ENCODE data around the gene APLP2.
"Not testable (repeated sequence)": the region's sequence is repeated elsewhere in the genome, so short reads cannot be mapped to it uniquely, and the experiment has no call there.

Gene APLP2

GRCh38 chr11:130191896-130192295, 122.2 kb downstream of the APLP2 start:
- no peak for TF ChIP-seq CTCF (IDR thresholded peaks at IDR 0.05; ENCODE audit: insufficient read depth, low read depth, low read length, missing control alignments)
- H3K4me3 ChIP-seq (ENCODE audit: low read depth, low read length) = no peak overlapping the region
- DNase-seq (ENCODE audit: low read depth) = no peak

GRCh38 chr11:130192845-130193267, 123.2 kb downstream of the APLP2 start:
- DNase-seq (ENCODE audit: low read depth) = no peak
- no peak overlapping the region for H3K4me3 ChIP-seq (ENCODE audit: low read depth, low read length)
- TF ChIP-seq CTCF (IDR thresholded peaks at IDR 0.05; ENCODE audit: insufficient read depth, low read depth, low read length, missing control alignments) = no peak

GRCh38 chr11:130193551-130193950, 123.9 kb downstream of the APLP2 start:
- not testable (repeated sequence) for DNase-seq (ENCODE audit: low read depth); H3K4me3 ChIP-seq (ENCODE audit: low read depth, low read length)
